ENCODE measurements around the gene SENP1. TPM values are rescaled to one million over a fixed set of nuclear protein-coding genes. Genes with fewer than 3 reads are reported as not detected.

The SENP1 gene
- polyA plus RNA-seq, 2 donors, result 2.7 to 3.9 TPM

GRCh38 chr12:48007206-48007605, 98.7 kb downstream of the SENP1 start:
- Histone ChIP-seq H3K4me3 (ENCODE audit: low read depth in 1 of 2, low read length in 2 of 2) (no peak overlapping the region), H3K27me3 (ENCODE audit: control insufficient read depth in 1 of 2, insufficient read depth in 2 of 2, low read length in 2 of 2) (peaks cover 12 to 26% of the 10 kb centered on the region in 2 donors), H3K27ac (ENCODE audit: low read depth in 2 of 2, low read length in 1 of 2) (no peak overlapping the region), H3K4me1 (ENCODE audit: control insufficient read depth in 2 of 2, insufficient read depth in 2 of 2, low read length in 1 of 2) (peaks cover 13 to 14% of the 10 kb centered on the region in 2 donors), H3K9me3 (ENCODE audit: control insufficient read depth in 2 of 2, insufficient read depth in 1 of 2, low read depth in 1 of 2, low read length in 1 of 2) (no peaks in the 10 kb centered on the region), H3K36me3 (ENCODE audit: control insufficient read depth in 2 of 2, insufficient read depth in 2 of 2, low read length in 1 of 2) (no peaks in the 10 kb centered on the region)
- 81 to 89% methylated on average over 4 of the region's 4 CpGs for WGBS, 2 donors

GRCh38 chr12:48005750-48006021, 100.2 kb downstream of the SENP1 start:
- peaks cover 15 to 18% of the 10 kb centered on the region in 2 donors for H3K4me1 ChIP-seq (ENCODE audit: control insufficient read depth in 2 of 2, insufficient read depth in 2 of 2, low read length in 1 of 2)
- H3K9me3 ChIP-seq (ENCODE audit: control insufficient read depth in 2 of 2, insufficient read depth in 1 of 2, low read depth in 1 of 2, low read length in 1 of 2), result no peaks in the 10 kb centered on the region
- H3K27ac ChIP-seq (ENCODE audit: low read depth in 2 of 2, low read length in 1 of 2), result no peak overlapping the region
- H3K36me3 ChIP-seq (ENCODE audit: control insufficient read depth in 2 of 2, insufficient read depth in 2 of 2, low read length in 1 of 2), result no peaks in the 10 kb centered on the region
- no peak overlapping the region for H3K4me3 ChIP-seq (ENCODE audit: low read depth in 1 of 2, low read length in 2 of 2)
- peaks cover 12 to 26% of the 10 kb centered on the region in 2 donors for H3K27me3 ChIP-seq (ENCODE audit: control insufficient read depth in 1 of 2, insufficient read depth in 2 of 2, low read length in 2 of 2)

- Histone ChIP-seq H3K9me3 (ENCODE audit: control insufficient read depth in 2 of 2, insufficient read depth in 1 of 2, low read depth in 1 of 2, low read length in 1 of 2) (no peaks in the 10 kb centered on the region), H3K4me3 (ENCODE audit: low read depth in 1 of 2, low read length in 2 of 2) (no peak overlapping the region), H3K4me1 (ENCODE audit: control insufficient read depth in 2 of 2, insufficient read depth in 2 of 2, low read length in 1 of 2) (peaks cover 15 to 18% of the 10 kb centered on the region in 2 donors), H3K27ac (ENCODE audit: low read depth in 2 of 2, low read length in 1 of 2) (no peak overlapping the region), H3K27me3 (ENCODE audit: control insufficient read depth in 1 of 2, insufficient read depth in 2 of 2, low read length in 2 of 2) (peaks cover 12 to 26% of the 10 kb centered on the region in 2 donors), H3K36me3 (ENCODE audit: control insufficient read depth in 2 of 2, insufficient read depth in 2 of 2, low read length in 1 of 2) (no peaks in the 10 kb centered on the region)
- 52 to 53% methylated on average over 30 of the region's 30 CpGs for WGBS, 2 donors
These were observed 100.7 kb downstream of the SENP1 start for GRCh38 chr12:48005001-48005749.

- Histone ChIP-seq H3K36me3 (ENCODE audit: control insufficient read depth in 2 of 2, insufficient read depth in 2 of 2, low read length in 1 of 2) (no peaks in the 10 kb centered on the region), H3K27ac (ENCODE audit: low read depth in 2 of 2, low read length in 1 of 2) (no peak within 1 kb of the TSS), H3K27me3 (ENCODE audit: control insufficient read depth in 1 of 2, insufficient read depth in 2 of 2, low read length in 2 of 2) (peaks cover 12 to 26% of the 10 kb centered on the region in 2 donors), H3K9me3 (ENCODE audit: control insufficient read depth in 2 of 2, insufficient read depth in 1 of 2, low read depth in 1 of 2, low read length in 1 of 2) (no peaks in the 10 kb centered on the region), H3K4me3 (ENCODE audit: low read depth in 1 of 2, low read length in 2 of 2) (peak within 1 kb of the TSS in 1 of 2 donors; percentile 38), H3K4me1 (ENCODE audit: control insufficient read depth in 2 of 2, insufficient read depth in 2 of 2, low read length in 1 of 2) (peaks cover 15 to 18% of the 10 kb centered on the region in 2 donors)
- WGBS, 2 donors, result 3% methylated on average over 67 to 83 of the region's 83 CpGs
These were observed 101.6 kb downstream of the SENP1 start, which contains the start of gene COL2A1 for GRCh38 chr12:48004053-48004941. Gene COL2A1 (minus strand): TSS chr12:48004476. CDS start chr12:48004321, 155 bp downstream.

GRCh38 chr12:48003226-48004052, 102.4 kb downstream of the SENP1 start:
- no peaks in the 10 kb centered on the region for H3K9me3 ChIP-seq (ENCODE audit: control insufficient read depth in 2 of 2, insufficient read depth in 1 of 2, low read depth in 1 of 2, low read length in 1 of 2)
- H3K4me1 ChIP-seq (ENCODE audit: control insufficient read depth in 2 of 2, insufficient read depth in 2 of 2, low read length in 1 of 2), result peaks cover 15 to 18% of the 10 kb centered on the region in 2 donors
- no peaks in the 10 kb centered on the region for H3K36me3 ChIP-seq (ENCODE audit: control insufficient read depth in 2 of 2, insufficient read depth in 2 of 2, low read length in 1 of 2)
- 7 to 8% methylated on average over 38 of the region's 38 CpGs for WGBS, 2 donors
- peaks cover 12 to 23% of the 10 kb centered on the region in 2 donors for H3K27me3 ChIP-seq (ENCODE audit: control insufficient read depth in 1 of 2, insufficient read depth in 2 of 2, low read length in 2 of 2)
- H3K4me3 ChIP-seq (ENCODE audit: low read depth in 1 of 2, low read length in 2 of 2), result peak overlapping the region in 1 of 2 donors; percentile 49
- H3K27ac ChIP-seq (ENCODE audit: low read depth in 2 of 2, low read length in 1 of 2), result no peak overlapping the region

GRCh38 chr12:48002773-48003218, 103.1 kb downstream of the SENP1 start:
- Histone ChIP-seq H3K27me3 (ENCODE audit: control insufficient read depth in 1 of 2, insufficient read depth in 2 of 2, low read length in 2 of 2) (peaks cover 12 to 23% of the 10 kb centered on the region in 2 donors), H3K4me1 (ENCODE audit: control insufficient read depth in 2 of 2, insufficient read depth in 2 of 2, low read length in 1 of 2) (peaks cover 15 to 18% of the 10 kb centered on the region in 2 donors), H3K27ac (ENCODE audit: low read depth in 2 of 2, low read length in 1 of 2) (no peak overlapping the region), H3K9me3 (ENCODE audit: control insufficient read depth in 2 of 2, insufficient read depth in 1 of 2, low read depth in 1 of 2, low read length in 1 of 2) (no peaks in the 10 kb centered on the region), H3K36me3 (ENCODE audit: control insufficient read depth in 2 of 2, insufficient read depth in 2 of 2, low read length in 1 of 2) (no peaks in the 10 kb centered on the region), H3K4me3 (ENCODE audit: low read depth in 1 of 2, low read length in 2 of 2) (peak overlapping the region in 1 of 2 donors; percentile 49)
- 1 to 2% methylated on average over 23 to 26 of the region's 26 CpGs for WGBS, 2 donors

GRCh38 chr12:48002414-48002730, 103.5 kb downstream of the SENP1 start:
- Histone ChIP-seq H3K4me1 (ENCODE audit: control insufficient read depth in 2 of 2, insufficient read depth in 2 of 2, low read length in 1 of 2) (peaks cover 15 to 18% of the 10 kb centered on the region in 2 donors), H3K27me3 (ENCODE audit: control insufficient read depth in 1 of 2, insufficient read depth in 2 of 2, low read length in 2 of 2) (peaks cover 12 to 23% of the 10 kb centered on the region in 2 donors), H3K27ac (ENCODE audit: low read depth in 2 of 2, low read length in 1 of 2) (no peak overlapping the region), H3K9me3 (ENCODE audit: control insufficient read depth in 2 of 2, insufficient read depth in 1 of 2, low read depth in 1 of 2, low read length in 1 of 2) (no peaks in the 10 kb centered on the region), H3K36me3 (ENCODE audit: control insufficient read depth in 2 of 2, insufficient read depth in 2 of 2, low read length in 1 of 2) (no peaks in the 10 kb centered on the region), H3K4me3 (ENCODE audit: low read depth in 1 of 2, low read length in 2 of 2) (peak overlapping the region in 1 of 2 donors; percentile 49)
- WGBS, 2 donors, result 3 to 6% methylated on average over 13 of the region's 13 CpGs

GRCh38 chr12:48001505-48002413, 104.1 kb downstream of the SENP1 start:
- WGBS, 2 donors, result 1% methylated on average over 57 of the region's 57 CpGs
- H3K36me3 ChIP-seq (ENCODE audit: control insufficient read depth in 2 of 2, insufficient read depth in 2 of 2, low read length in 1 of 2), result no peaks in the 10 kb centered on the region
- H3K4me3 ChIP-seq (ENCODE audit: low read depth in 1 of 2, low read length in 2 of 2), result peak overlapping the region; percentile 43 to 49
- H3K27me3 ChIP-seq (ENCODE audit: control insufficient read depth in 1 of 2, insufficient read depth in 2 of 2, low read length in 2 of 2), result peaks cover 9 to 23% of the 10 kb centered on the region in 2 donors
- peak overlapping the region in 1 of 2 donors; percentile 45 for H3K27ac ChIP-seq (ENCODE audit: low read depth in 2 of 2, low read length in 1 of 2)
- no peaks in the 10 kb centered on the region for H3K9me3 ChIP-seq (ENCODE audit: control insufficient read depth in 2 of 2, insufficient read depth in 1 of 2, low read depth in 1 of 2, low read length in 1 of 2)
- H3K4me1 ChIP-seq (ENCODE audit: control insufficient read depth in 2 of 2, insufficient read depth in 2 of 2, low read length in 1 of 2), result peaks cover 15 to 18% of the 10 kb centered on the region in 2 donors

All from esophagus (tissue), 2 donors.